ENCODE data around the gene NEIL3. TPM values are rescaled to one million over a fixed set of nuclear protein-coding genes. Genes with fewer than 3 reads are reported as not detected.

The NEIL3 gene, protein sequence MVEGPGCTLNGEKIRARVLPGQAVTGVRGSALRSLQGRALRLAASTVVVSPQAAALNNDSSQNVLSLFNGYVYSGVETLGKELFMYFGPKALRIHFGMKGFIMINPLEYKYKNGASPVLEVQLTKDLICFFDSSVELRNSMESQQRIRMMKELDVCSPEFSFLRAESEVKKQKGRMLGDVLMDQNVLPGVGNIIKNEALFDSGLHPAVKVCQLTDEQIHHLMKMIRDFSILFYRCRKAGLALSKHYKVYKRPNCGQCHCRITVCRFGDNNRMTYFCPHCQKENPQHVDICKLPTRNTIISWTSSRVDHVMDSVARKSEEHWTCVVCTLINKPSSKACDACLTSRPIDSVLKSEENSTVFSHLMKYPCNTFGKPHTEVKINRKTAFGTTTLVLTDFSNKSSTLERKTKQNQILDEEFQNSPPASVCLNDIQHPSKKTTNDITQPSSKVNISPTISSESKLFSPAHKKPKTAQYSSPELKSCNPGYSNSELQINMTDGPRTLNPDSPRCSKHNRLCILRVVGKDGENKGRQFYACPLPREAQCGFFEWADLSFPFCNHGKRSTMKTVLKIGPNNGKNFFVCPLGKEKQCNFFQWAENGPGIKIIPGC
- 2.6 and 4.3 TPM in 2 replicates for total RNA-seq

DNA sequence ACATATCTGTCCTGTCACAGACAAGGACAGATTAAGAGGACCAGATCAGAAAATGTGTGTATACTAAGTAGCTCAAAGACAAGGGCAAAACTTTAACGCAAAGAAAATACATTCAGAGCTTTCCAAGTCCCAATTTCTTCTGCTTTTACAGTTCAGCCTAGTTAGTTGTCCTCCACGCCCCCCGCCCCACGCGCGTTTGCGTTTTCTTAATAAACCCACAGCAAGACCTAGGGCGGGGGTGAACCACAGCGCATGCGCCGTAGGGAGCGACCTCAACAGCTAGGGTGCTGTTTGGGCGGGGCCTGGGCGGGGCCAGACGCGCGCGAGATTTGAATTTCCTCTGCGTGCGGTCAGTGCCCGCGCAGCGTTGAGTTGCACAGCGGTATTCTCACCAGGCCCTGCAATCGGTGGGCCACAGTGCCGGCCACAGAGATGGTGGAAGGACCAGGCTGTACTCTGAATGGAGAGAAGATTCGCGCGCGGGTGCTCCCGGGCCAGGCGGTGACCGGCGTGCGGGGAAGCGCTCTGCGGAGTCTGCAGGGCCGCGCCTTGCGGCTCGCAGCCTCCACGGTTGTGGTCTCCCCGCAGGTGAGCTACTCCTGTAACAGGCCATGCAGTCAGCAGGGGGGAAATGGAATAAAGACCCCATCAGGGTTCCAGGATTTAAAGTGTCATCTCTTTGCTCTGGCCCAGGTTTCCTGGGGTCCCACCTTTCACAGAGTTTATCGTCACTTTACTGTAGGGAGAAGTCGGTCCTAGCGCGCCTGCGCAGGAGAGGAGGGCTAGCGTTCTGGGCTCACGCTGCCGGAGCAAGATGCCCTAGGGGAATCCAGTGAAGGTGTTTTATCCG is at the start of gene NEIL3:
NEIL3 (plus strand) TSS at position 353 of the 850 bp plus-strand sequence; CDS start at position 433, 80 bp downstream.

Other genes starting within 250 kb of the NEIL3 start
- 5.9 and 10.6 TPM in 2 replicates for gene AGA, start 132.6 kb downstream of the NEIL3 start, total RNA-seq

All from placental epithelial cell (primary cell).